Adipocyte (in vitro differentiated cells): ENCODE measurements around the gene CCDC88C.

Experiments
- DNase-seq: peaks from one replicate; pipeline ENCODE4 v3.0.0-alpha.2; 2015; ENCODE audit warnings: low read depth
- H3K27me3 ChIP-seq: replicated peaks from 2 replicates; pipeline ENCODE4 v1.7.0; 2013; ENCODE audit warnings: mild to moderate bottlenecking, low read length, moderate library complexity; ENCODE audit not compliant: control insufficient read depth, insufficient read depth
- H3K36me3 ChIP-seq: 2 replicates; pipeline ENCODE4 v1.7.0; 2013; ENCODE audit warnings: low read length, mild to moderate bottlenecking, moderate library complexity; ENCODE audit not compliant: control insufficient read depth, insufficient read depth, severe bottlenecking
- H3K4me1 ChIP-seq: 2 replicates; pipeline ENCODE4 v1.7.0; 2013; ENCODE audit warnings: mild to moderate bottlenecking, low read length, moderate library complexity; ENCODE audit not compliant: control insufficient read depth, insufficient read depth
- H3K4me3 ChIP-seq: 2 replicates; pipeline ENCODE4 v1.7.0; 2013; ENCODE audit warnings: mild to moderate bottlenecking, low read length, moderate library complexity
- H3K9ac ChIP-seq: 2 replicates; pipeline ENCODE4 v1.7.0; 2013; ENCODE audit warnings: mild to moderate bottlenecking, low read length, moderate library complexity
- H3K9me3 ChIP-seq: 2 replicates; pipeline ENCODE4 v1.7.0; 2013; ENCODE audit warnings: mild to moderate bottlenecking, low read length, moderate library complexity; ENCODE audit not compliant: control insufficient read depth

The CCDC88C gene

GRCh38 chr14:91354221-91354916 is 63.3 kb downstream of the CCDC88C start:
- Histone ChIP-seq H3K9me3 (no peaks in the 10 kb centered on the region), H3K27me3 (peaks cover 66% of the 10 kb centered on the region), H3K4me3 (no peak overlapping the region), H3K9ac (no peak overlapping the region), H3K4me1 (peaks cover 11% of the 10 kb centered on the region), H3K36me3 (no peaks in the 10 kb centered on the region)
- DNase-seq = no peak

GRCh38 chr14:91352728-91353692 is 64.6 kb downstream of the CCDC88C start:
- peaks cover 11% of the 10 kb centered on the region for H3K4me1 ChIP-seq
- no peaks in the 10 kb centered on the region for H3K36me3 ChIP-seq
- no peaks in the 10 kb centered on the region for H3K9me3 ChIP-seq
- H3K9ac ChIP-seq = no peak overlapping the region
- H3K27me3 ChIP-seq = peaks cover 61% of the 10 kb centered on the region
- no peak for DNase-seq
- H3K4me3 ChIP-seq = no peak overlapping the region

GRCh38 chr14:91352053-91352452 is 65.6 kb downstream of the CCDC88C start:
- no peaks in the 10 kb centered on the region for H3K36me3 ChIP-seq
- H3K9me3 ChIP-seq = no peaks in the 10 kb centered on the region
- H3K4me3 ChIP-seq = no peak overlapping the region
- no peak for DNase-seq
- peaks cover 11% of the 10 kb centered on the region for H3K4me1 ChIP-seq
- peaks cover 52% of the 10 kb centered on the region for H3K27me3 ChIP-seq
- H3K9ac ChIP-seq = no peak overlapping the region

GRCh38 chr14:91351512-91351862 is 66.1 kb downstream of the CCDC88C start:
- Histone ChIP-seq H3K4me1 (peaks cover 11% of the 10 kb centered on the region), H3K9me3 (no peaks in the 10 kb centered on the region), H3K9ac (no peak overlapping the region), H3K4me3 (no peak overlapping the region), H3K27me3 (peaks cover 52% of the 10 kb centered on the region), H3K36me3 (no peaks in the 10 kb centered on the region)
- DNase-seq = no peak

- Histone ChIP-seq H3K27me3 (peaks cover 51% of the 10 kb centered on the region), H3K4me1 (peaks cover 11% of the 10 kb centered on the region), H3K9ac (no peak overlapping the region), H3K36me3 (no peaks in the 10 kb centered on the region), H3K9me3 (no peaks in the 10 kb centered on the region), H3K4me3 (no peak overlapping the region)
- no peak for DNase-seq
Measured at GRCh38 chr14:91350813-91351511, 66.7 kb downstream of the CCDC88C start.

GRCh38 chr14:91350483-91350812 is 67.2 kb downstream of the CCDC88C start:
- H3K9me3 ChIP-seq = no peaks in the 10 kb centered on the region
- no peak overlapping the region for H3K9ac ChIP-seq
- H3K27me3 ChIP-seq = peaks cover 50% of the 10 kb centered on the region
- no peak overlapping the region for H3K4me3 ChIP-seq
- no peak for DNase-seq
- peaks cover 11% of the 10 kb centered on the region for H3K4me1 ChIP-seq
- no peaks in the 10 kb centered on the region for H3K36me3 ChIP-seq

GRCh38 chr14:91349481-91350074 is 68.0 kb downstream of the CCDC88C start:
- no peak overlapping the region for H3K9ac ChIP-seq
- no peak for DNase-seq
- no peaks in the 10 kb centered on the region for H3K36me3 ChIP-seq
- no peaks in the 10 kb centered on the region for H3K9me3 ChIP-seq
- peaks cover 11% of the 10 kb centered on the region for H3K4me1 ChIP-seq
- H3K27me3 ChIP-seq = peaks cover 41% of the 10 kb centered on the region
- H3K4me3 ChIP-seq = no peak overlapping the region

DNA sequence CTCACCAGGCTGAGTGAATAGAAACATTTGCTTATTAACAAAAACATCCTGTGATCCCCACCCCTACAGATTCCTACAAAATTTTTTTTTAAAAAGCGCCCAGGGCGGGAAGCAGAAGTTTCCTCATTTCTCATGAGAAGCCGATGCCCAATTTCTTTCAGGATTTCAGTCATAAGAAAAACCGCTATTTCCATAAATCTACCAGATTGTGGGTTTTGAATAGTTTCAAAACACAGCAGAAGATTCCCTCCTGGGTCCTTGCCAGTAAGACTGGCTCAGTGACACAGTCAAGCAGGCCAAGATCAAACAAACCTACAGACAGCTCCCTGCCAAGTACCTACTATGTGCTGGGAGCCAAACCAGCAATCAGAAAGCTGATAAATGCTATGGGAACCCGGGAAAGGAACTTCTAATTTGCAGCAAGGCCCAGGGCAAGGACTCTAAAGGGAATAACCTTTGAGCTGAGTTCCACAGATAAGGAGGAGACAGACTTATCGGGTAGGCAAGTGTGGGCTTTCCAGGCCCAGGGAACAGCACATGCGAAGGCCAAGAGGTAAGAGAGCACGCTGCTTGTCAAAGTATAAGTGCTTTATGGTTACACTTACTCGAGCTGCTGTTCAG is 68.7 kb downstream of the CCDC88C start:
- Histone ChIP-seq H3K9ac (no peak overlapping the region), H3K9me3 (no peaks in the 10 kb centered on the region), H3K4me1 (peaks cover 8% of the 10 kb centered on the region), H3K27me3 (peaks cover 41% of the 10 kb centered on the region), H3K36me3 (no peaks in the 10 kb centered on the region), H3K4me3 (no peak overlapping the region)
- no peak for DNase-seq

DNA sequence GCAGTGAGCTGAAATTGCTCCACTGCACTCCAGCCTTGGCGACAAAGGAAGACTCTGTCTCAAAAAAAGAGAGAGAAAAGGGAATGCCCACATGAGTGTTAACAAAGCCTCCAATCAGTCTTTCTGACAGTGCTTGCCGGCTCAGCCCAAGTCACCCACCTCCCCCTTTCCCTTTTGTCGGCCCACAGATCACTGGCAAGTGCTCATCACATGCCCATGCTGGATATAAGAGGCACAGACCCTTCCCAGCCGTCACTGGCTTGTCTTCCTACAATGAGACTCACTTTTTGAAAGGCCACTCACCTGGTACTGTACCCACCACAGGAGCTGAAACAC is 70.8 kb downstream of the CCDC88C start:
- H3K36me3 ChIP-seq = no peaks in the 10 kb centered on the region
- H3K9me3 ChIP-seq = no peaks in the 10 kb centered on the region
- no peak overlapping the region for H3K4me3 ChIP-seq
- H3K27me3 ChIP-seq = peaks cover 35% of the 10 kb centered on the region
- no peak for DNase-seq
- peaks cover under 1% of the 10 kb centered on the region for H3K4me1 ChIP-seq
- no peak overlapping the region for H3K9ac ChIP-seq

- no peaks in the 10 kb centered on the region for H3K9me3 ChIP-seq
- no peak overlapping the region for H3K4me3 ChIP-seq
- H3K4me1 ChIP-seq = no peaks in the 10 kb centered on the region
- H3K9ac ChIP-seq = no peak overlapping the region
- no peak for DNase-seq
- H3K27me3 ChIP-seq = peaks cover 31% of the 10 kb centered on the region
- no peaks in the 10 kb centered on the region for H3K36me3 ChIP-seq
Measured at GRCh38 chr14:91344096-91344495, 73.5 kb downstream of the CCDC88C start.

GRCh38 chr14:91343051-91343450 is 74.6 kb downstream of the CCDC88C start:
- no peak overlapping the region for H3K9ac ChIP-seq
- H3K4me1 ChIP-seq = no peaks in the 10 kb centered on the region
- H3K9me3 ChIP-seq = no peaks in the 10 kb centered on the region
- no peaks in the 10 kb centered on the region for H3K36me3 ChIP-seq
- H3K4me3 ChIP-seq = no peak overlapping the region
- no peak for DNase-seq
- peaks cover 37% of the 10 kb centered on the region for H3K27me3 ChIP-seq
